Measurements from ENCODE around the gene TLK1. TPM values are rescaled to one million over a fixed set of nuclear protein-coding genes. Genes with fewer than 3 reads are reported as not detected.

Gene TLK1
- total RNA-seq, 2 experiments from 2014 or later = 53.9 to 56.0 TPM

DNA sequence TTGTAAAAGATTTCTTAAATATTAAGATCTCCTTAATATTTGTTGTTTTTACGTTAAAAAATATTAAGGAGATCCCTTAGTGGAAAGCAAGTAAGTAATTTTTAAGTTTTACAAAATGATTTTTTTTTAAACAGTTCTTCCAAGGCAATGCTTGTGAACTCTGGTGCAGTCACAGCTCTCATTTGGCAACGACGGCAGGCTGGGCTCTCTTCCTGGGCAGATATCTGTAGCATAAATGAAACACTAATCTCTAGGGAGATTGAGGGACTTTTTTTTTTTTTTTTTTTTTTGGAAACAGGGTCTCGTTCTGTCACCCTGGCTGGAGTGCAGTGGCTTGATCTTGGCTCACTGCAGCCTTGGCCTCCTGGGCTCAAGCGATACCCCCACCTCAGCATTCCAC is 193.1 kb downstream of the TLK1 start:
- Mint-ChIP-seq H3K27ac (no peak overlapping the region), H3K9me3 (no peaks in the 10 kb centered on the region), H3K36me3 (ENCODE audit: low read depth) (peaks cover 26% of the 10 kb centered on the region), H3K4me1 (ENCODE audit: low read depth) (no peaks in the 10 kb centered on the region), H3K4me3 (no peak overlapping the region), H3K27me3 (no peaks in the 10 kb centered on the region)
- TF ChIP-seq, protein P1, sequence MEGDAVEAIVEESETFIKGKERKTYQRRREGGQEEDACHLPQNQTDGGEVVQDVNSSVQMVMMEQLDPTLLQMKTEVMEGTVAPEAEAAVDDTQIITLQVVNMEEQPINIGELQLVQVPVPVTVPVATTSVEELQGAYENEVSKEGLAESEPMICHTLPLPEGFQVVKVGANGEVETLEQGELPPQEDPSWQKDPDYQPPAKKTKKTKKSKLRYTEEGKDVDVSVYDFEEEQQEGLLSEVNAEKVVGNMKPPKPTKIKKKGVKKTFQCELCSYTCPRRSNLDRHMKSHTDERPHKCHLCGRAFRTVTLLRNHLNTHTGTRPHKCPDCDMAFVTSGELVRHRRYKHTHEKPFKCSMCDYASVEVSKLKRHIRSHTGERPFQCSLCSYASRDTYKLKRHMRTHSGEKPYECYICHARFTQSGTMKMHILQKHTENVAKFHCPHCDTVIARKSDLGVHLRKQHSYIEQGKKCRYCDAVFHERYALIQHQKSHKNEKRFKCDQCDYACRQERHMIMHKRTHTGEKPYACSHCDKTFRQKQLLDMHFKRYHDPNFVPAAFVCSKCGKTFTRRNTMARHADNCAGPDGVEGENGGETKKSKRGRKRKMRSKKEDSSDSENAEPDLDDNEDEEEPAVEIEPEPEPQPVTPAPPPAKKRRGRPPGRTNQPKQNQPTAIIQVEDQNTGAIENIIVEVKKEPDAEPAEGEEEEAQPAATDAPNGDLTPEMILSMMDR (IDR thresholded peaks at IDR 0.05) = no peak
- ATAC-seq (no peak), DNase-seq (no peak)
- intact Hi-C loops (cut with micrococcal nuclease) = no loop called here
- POLR2A ChIA-PET = no interaction called here
- CTCF ChIA-PET = interaction anchor here (0.6 to 1.3 kb wide), 3 partner anchors 38 to 442 kb away, joined by 3 to 4 read pairs (median 3); partner anchors contain the start of gene GORASP2

DNA sequence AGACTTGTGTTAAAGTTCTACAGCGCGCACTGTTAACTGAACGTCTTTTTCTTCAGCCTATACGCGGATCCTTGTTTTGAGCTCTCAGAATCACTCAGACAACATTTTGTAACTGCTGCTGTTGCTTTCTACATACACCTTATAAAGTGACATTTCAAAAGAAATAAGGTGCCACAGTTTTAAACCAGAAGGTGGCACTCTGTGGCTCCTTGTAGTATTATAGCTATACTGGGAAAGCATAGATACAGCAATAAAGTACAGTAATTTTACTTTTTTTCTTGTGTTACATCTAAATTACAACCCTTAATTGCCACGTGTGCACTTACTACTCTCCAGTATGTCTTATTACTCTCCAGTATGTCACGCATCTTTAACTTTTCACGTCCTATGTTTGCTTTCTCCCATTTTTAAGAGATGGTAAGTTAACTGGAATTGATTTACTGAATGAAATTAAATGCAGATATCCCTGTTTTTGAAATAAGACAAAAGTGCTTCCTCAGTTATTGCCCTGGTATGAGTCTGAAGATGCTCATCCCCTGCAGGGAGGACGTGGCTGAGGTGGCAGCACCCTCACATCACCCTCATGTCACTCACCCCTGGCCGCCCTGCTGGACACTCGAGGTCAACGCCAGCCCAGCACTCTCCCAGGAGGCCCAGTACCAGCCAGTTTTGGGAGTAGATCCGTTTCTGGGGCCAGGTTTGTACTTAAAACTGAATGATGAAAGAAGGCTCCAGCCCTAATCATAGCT is 193.9 kb downstream of the TLK1 start:
- ChIA-PET CTCF (interaction anchor here (1.3 to 1.4 kb wide), 3 partner anchors 15 to 38 kb away, joined by 3 to 4 read pairs (median 3); partner anchors contain the start of gene GORASP2), POLR2A (no interaction called here)
- no peak overlapping the region for H3K4me3 Mint-ChIP-seq
- TF ChIP-seq, protein P1 (IDR thresholded peaks at IDR 0.05) = peak; percentile 32
- intact Hi-C loops (cut with micrococcal nuclease) = no loop called here
- no peaks in the 10 kb centered on the region for H3K4me1 Mint-ChIP-seq (ENCODE audit: low read depth)
- H3K27ac Mint-ChIP-seq = no peak overlapping the region
- no peaks in the 10 kb centered on the region for H3K9me3 Mint-ChIP-seq
- peaks cover 26% of the 10 kb centered on the region for H3K36me3 Mint-ChIP-seq (ENCODE audit: low read depth)
- ATAC-seq (no peak), DNase-seq (peak; percentile 16)
- no peaks in the 10 kb centered on the region for H3K27me3 Mint-ChIP-seq

DNA sequence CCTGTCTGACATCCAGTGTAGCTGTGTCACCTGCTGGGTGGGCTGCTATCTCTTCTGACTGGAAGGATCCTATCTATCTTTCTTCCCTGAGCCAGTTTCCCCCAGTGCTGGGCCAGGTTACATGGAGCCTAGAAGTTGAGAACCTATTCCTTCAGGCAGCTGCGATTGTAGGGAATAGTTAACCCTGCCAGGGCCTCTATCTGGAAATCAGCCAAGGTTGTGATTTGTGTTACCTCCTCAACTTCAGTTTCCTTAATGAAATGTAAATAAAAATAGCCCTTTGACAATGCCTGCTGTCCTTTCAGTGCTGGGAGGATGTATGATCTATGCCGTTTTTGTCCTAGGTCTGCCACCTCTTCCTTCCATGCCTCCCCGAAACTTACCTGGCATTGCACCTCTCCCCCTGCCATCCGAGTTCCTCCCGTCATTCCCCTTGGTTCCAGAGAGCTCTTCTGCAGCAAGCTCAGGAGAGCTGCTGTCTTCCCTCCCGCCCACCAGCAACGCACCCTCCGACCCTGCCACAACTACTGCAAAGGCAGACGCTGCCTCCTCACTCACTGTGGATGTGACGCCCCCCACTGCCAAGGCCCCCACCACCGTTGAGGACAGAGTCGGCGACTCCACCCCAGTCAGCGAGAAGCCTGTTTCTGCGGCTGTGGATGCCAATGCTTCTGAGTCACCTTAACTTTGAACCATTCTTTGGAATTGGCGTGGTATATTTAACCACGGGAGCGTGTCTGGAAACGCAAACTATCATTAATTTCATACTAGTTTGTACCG is 195.1 kb downstream of the TLK1 start:
- Mint-ChIP-seq H3K9me3 (no peaks in the 10 kb centered on the region), H3K27ac (no peak overlapping the region), H3K27me3 (no peaks in the 10 kb centered on the region), H3K4me3 (no peak overlapping the region), H3K36me3 (ENCODE audit: low read depth) (peaks cover 30% of the 10 kb centered on the region), H3K4me1 (ENCODE audit: low read depth) (peaks cover 5% of the 10 kb centered on the region)
- ATAC-seq (no peak), DNase-seq (no peak)
- intact Hi-C loops (cut with micrococcal nuclease) = no loop called here
- ChIA-PET POLR2A (no interaction called here), CTCF (interaction anchor here (1.3 to 1.4 kb wide), 2 partner anchors 14 to 22 kb away, joined by 3 read pairs; no protein-coding TSS in a partner anchor)
- TF ChIP-seq, protein P1 (IDR thresholded peaks at IDR 0.05) = no peak

DNA sequence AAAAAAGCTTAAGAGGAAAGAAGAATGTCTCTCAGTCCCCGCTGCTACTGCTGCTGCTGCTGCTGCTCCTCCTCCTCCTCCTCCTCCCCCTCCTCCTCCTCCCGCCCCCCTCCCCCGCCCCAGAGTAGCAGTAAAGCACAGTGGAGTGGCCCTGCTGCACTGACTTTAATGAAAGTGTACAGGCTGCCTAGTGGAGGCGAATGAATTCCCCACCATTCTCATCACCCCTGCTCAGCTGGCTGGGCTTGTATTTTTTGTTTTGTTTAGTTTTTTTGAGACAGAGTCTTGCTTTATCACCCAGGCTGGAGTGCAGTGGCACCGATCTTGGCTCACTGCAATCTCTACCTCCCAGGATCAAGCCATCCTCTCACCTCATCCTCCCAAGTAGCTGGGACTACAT is 197.3 kb downstream of the TLK1 start:
- POLR2A ChIA-PET = interaction anchor here (0.7 kb wide), 1 partner anchor 19 kb away, joined by 3 read pairs; no protein-coding TSS in a partner anchor
- TF ChIP-seq, protein P1 (IDR thresholded peaks at IDR 0.05) = no peak
- intact Hi-C loops (cut with micrococcal nuclease) = no loop called here
- Mint-ChIP-seq H3K4me1 (ENCODE audit: low read depth) (peaks cover 6% of the 10 kb centered on the region), H3K9me3 (no peaks in the 10 kb centered on the region), H3K27ac (no peak overlapping the region), H3K27me3 (no peaks in the 10 kb centered on the region), H3K4me3 (no peak overlapping the region), H3K36me3 (ENCODE audit: low read depth) (peaks cover 36% of the 10 kb centered on the region)
- no peak for DNase-seq
- CTCF ChIA-PET = interaction anchor here (2.1 kb wide), 1 partner anchor 9 kb away, joined by 10 read pairs; no protein-coding TSS in a partner anchor
- ATAC-seq = no peak

DNA sequence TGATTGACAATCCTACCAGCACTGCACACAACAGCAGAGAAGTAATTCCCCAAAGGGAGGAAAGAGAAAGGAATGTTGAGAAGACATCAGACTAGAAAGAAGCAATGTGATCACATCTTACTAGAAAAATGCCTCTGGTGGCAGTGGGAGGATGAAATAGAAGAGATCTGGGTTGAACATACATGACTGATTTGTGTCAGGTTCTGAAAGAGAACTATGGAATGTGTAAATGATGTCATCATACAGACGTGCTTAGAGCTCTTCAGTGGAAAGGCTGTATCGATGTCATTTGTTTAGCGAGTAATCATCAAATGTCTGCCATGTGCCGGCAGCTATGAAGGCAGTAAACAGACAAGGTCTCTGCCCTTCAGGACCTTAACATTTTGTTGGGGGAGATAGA is 206.8 kb downstream of the TLK1 start:
- Mint-ChIP-seq H3K36me3 (ENCODE audit: low read depth) (peaks cover 51% of the 10 kb centered on the region), H3K27ac (no peak overlapping the region)
- POLR2A ChIA-PET = no interaction called here

More for the DNA sequence above, 206.8 kb downstream of the TLK1 start:
- H3K27me3 Mint-ChIP-seq = no peaks in the 10 kb centered on the region
- H3K9me3 Mint-ChIP-seq = no peaks in the 10 kb centered on the region
- H3K4me3 Mint-ChIP-seq = no peak overlapping the region
- intact Hi-C loops (cut with micrococcal nuclease) = no loop called here
- H3K4me1 Mint-ChIP-seq (ENCODE audit: low read depth) = peaks cover 2% of the 10 kb centered on the region
- ATAC-seq = no peak
- no peak for DNase-seq
- CTCF ChIA-PET = no interaction called here
- TF ChIP-seq, protein P1 (IDR thresholded peaks at IDR 0.05) = no peak
